Neural crest cell (in vitro differentiated cells): Measurements from ENCODE around the gene GPR25. TPM values are rescaled to one million over a fixed set of nuclear protein-coding genes. Genes with fewer than 3 reads are reported as not detected.

Source experiments
- DNase-seq: peaks from one replicate; pipeline ENCODE4 v3.0.0; 2021; ENCODE audit warnings: low read depth, mixed read lengths, low spot score
- H3K27ac Mint-ChIP-seq: one replicate; pipeline ENCODE4 v1.8.0; 2021; ENCODE audit warnings: mild to moderate bottlenecking, mixed read lengths; ENCODE audit not compliant: unreplicated experiment
- H3K27me3 Mint-ChIP-seq: 2 replicates; pipeline ENCODE4 v1.8.0; 2021; ENCODE audit warnings: low read depth, mild to moderate bottlenecking, mixed read lengths
- H3K36me3 Mint-ChIP-seq: 2 replicates; pipeline ENCODE4 v1.8.0; 2021; ENCODE audit warnings: low read depth, mild to moderate bottlenecking, mixed read lengths
- H3K4me1 Mint-ChIP-seq: 2 replicates; pipeline ENCODE4 v1.8.0; 2021; ENCODE audit warnings: mixed read lengths
- H3K4me3 Mint-ChIP-seq: one replicate; pipeline ENCODE4 v1.8.0; 2021; ENCODE audit warnings: mild to moderate bottlenecking, mixed read lengths
- H3K9me3 Mint-ChIP-seq: 2 replicates; pipeline ENCODE4 v1.8.0; 2021; ENCODE audit warnings: mixed read lengths
- CTCF ChIP-seq: fragments of 200-600 bp; sonication (generic); conservative IDR thresholded peaks from 2 replicates; pipeline ENCODE4 v1.5.0; 2021; ENCODE audit warnings: antibody characterized with exemption, mild to moderate bottlenecking
- long read RNA-seq: library from polyadenylated mRNA; unstranded; transcript quantifications from one replicate; pipeline ENCODE4 v2.0.0, GENCODE V29; 2020
- total RNA-seq: library from RNA; stranded (reverse); gene quantifications from 2 replicates; pipeline ENCODE4 v1.2.1, GENCODE V29; 2021

The GPR25 gene
- not detected in 2 replicates for total RNA-seq
- long read RNA-seq: 0 reads

GRCh38 chr1:200872446-200873115, at the start of gene GPR25:
Gene GPR25 (plus strand): TSS chr1:200872981. CDS start chr1:200873038, 57 bp downstream.
- TF ChIP-seq CTCF: no peak
- no peak within 1 kb of the TSS for H3K4me3 Mint-ChIP-seq
- DNase-seq: no peak

GRCh38 chr1:200831091-200831490, 41.7 kb upstream of the GPR25 start:
- Mint-ChIP-seq H3K4me1 (peaks cover 25% of the 10 kb centered on the region), H3K27me3 (no peaks in the 10 kb centered on the region), H3K36me3 (peaks cover 5% of the 10 kb centered on the region), H3K27ac (no peak overlapping the region), H3K9me3 (peaks cover under 1% of the 10 kb centered on the region), H3K4me3 (no peak overlapping the region)
- no peak for TF ChIP-seq CTCF
- DNase-seq: no peak

More at GRCh38 chr1:200872446-200873115, at the start of gene GPR25:
- no peaks in the 10 kb centered on the region for H3K9me3 Mint-ChIP-seq
- no peaks in the 10 kb centered on the region for H3K36me3 Mint-ChIP-seq
- H3K27ac Mint-ChIP-seq: peak within 1 kb of the TSS; percentile 39
- H3K4me1 Mint-ChIP-seq: no peaks in the 10 kb centered on the region
- no peaks in the 10 kb centered on the region for H3K27me3 Mint-ChIP-seq

DNA sequence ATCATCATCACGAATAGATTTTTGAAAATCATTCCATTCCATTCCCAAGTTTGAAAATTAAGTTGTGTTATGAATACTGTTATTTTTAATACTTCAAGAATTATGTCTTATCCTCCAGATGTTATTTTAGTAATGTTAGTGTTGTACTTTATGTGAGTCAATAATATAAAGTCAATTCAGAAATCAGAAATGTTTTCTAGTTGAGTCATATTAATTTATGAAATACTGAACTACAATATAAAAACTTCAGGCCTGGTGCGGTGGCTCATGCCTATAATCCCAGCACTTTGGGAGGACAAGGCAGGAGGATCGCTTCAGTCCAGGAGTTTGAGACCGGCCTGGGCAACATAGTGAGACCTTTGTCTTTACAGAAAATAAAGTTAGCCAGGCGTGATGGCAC, 38.4 kb upstream of the GPR25 start:
- Mint-ChIP-seq H3K4me1 (peaks cover 14% of the 10 kb centered on the region), H3K9me3 (peaks cover 7% of the 10 kb centered on the region), H3K36me3 (peaks cover 22% of the 10 kb centered on the region), H3K4me3 (no peak overlapping the region), H3K27me3 (no peaks in the 10 kb centered on the region), H3K27ac (no peak overlapping the region)
- TF ChIP-seq CTCF: no peak
- DNase-seq: no peak

GRCh38 chr1:200836213-200836612, 36.6 kb upstream of the GPR25 start:
- peaks cover 25% of the 10 kb centered on the region for H3K36me3 Mint-ChIP-seq
- no peak for DNase-seq
- peaks cover 7% of the 10 kb centered on the region for H3K9me3 Mint-ChIP-seq
- peaks cover 4% of the 10 kb centered on the region for H3K4me1 Mint-ChIP-seq
- no peak for TF ChIP-seq CTCF
- no peaks in the 10 kb centered on the region for H3K27me3 Mint-ChIP-seq
- H3K27ac Mint-ChIP-seq: no peak overlapping the region
- H3K4me3 Mint-ChIP-seq: no peak overlapping the region

DNA sequence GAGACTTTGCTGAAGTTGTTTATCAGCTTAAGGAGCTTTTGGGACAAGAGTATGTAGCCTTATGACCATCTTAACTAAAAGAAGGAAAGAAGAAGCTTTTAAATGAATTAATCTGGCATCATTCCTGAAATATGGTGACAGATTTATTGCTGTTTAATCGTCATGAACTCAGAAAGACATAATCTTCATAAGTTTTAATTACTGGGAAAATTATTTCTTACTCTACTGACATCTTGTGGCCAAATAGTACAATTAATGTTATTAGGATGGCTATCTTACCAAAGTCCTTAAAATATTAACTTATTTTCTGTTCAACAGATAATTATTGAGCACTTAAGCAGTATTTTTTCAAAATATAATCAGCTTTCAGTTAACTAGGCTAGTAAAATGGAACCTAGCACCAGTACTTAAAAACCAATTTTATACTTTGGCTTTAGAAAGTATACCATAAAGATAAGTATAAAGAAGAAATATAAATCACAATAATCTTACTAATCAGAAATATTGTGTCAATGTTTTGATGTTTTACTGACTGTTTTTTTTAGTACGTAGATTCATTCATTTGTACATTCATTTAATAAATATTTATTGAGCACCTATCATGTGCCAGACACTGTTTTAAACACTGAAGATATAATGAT, 34.7 kb upstream of the GPR25 start:
- no peak overlapping the region for H3K4me3 Mint-ChIP-seq
- peaks cover 30% of the 10 kb centered on the region for H3K36me3 Mint-ChIP-seq
- no peaks in the 10 kb centered on the region for H3K27me3 Mint-ChIP-seq
- no peak for DNase-seq
- TF ChIP-seq CTCF: peak; percentile 71
- H3K9me3 Mint-ChIP-seq: peaks cover 7% of the 10 kb centered on the region
- no peak overlapping the region for H3K27ac Mint-ChIP-seq
- no peaks in the 10 kb centered on the region for H3K4me1 Mint-ChIP-seq
